ENCODE results near the gene PDHX.

Gene PDHX

GRCh38 chr11:35012467-35013191, 96.2 kb downstream of the PDHX start:
- no peak for TF ChIP-seq CTCF (IDR thresholded peaks at IDR 0.05; ENCODE audit: extremely low read depth, missing control alignments)
- DNase-seq (ENCODE audit: low spot score): peak; percentile 48

GRCh38 chr11:35013514-35014233, 97.3 kb downstream of the PDHX start:
- peak; percentile 16 for DNase-seq (ENCODE audit: low spot score)
- TF ChIP-seq CTCF (IDR thresholded peaks at IDR 0.05; ENCODE audit: extremely low read depth, missing control alignments): no peak

GRCh38 chr11:35014346-35014745, 97.9 kb downstream of the PDHX start:
- DNase-seq (ENCODE audit: low spot score): no peak

GRCh38 chr11:35015621-35016387, 99.4 kb downstream of the PDHX start:
- no peak for DNase-seq (ENCODE audit: low spot score)
- no peak for TF ChIP-seq CTCF (IDR thresholded peaks at IDR 0.05; ENCODE audit: extremely low read depth, missing control alignments)

More at GRCh38 chr11:35014346-35014745, 97.9 kb downstream of the PDHX start:
- no peak for TF ChIP-seq CTCF (IDR thresholded peaks at IDR 0.05; ENCODE audit: extremely low read depth, missing control alignments)

GRCh38 chr11:35016916-35017315, 100.5 kb downstream of the PDHX start:
- DNase-seq (ENCODE audit: low spot score): no peak
- TF ChIP-seq CTCF (IDR thresholded peaks at IDR 0.05; ENCODE audit: extremely low read depth, missing control alignments): no peak

- no peak for TF ChIP-seq CTCF (IDR thresholded peaks at IDR 0.05; ENCODE audit: extremely low read depth, missing control alignments)
- no peak for DNase-seq (ENCODE audit: low spot score)
Measured at GRCh38 chr11:35017528-35018342, 101.3 kb downstream of the PDHX start.
